Upper lobe of left lung (tissue), 6 donors: ENCODE measurements around the gene C1orf232. TPM values are rescaled to one million over a fixed set of nuclear protein-coding genes. Genes with fewer than 3 reads are reported as not detected.
A peak's percentile ranks its signal among the peaks of the same experiment; 100 is the strongest.

Experiments
- ATAC-seq, 2 donors: fragments of 200-7000 bp; cut with Tn5 transposase; one replicate each; pipeline ENCODE4 v1.9.1; 2022; ENCODE audit warnings: mild to moderate bottlenecking in 2 of 2, moderate library complexity in 2 of 2; ENCODE audit not compliant: low FRiP score in 2 of 2
- DNase-seq, 2 donors: peaks; one replicate each; pipeline ENCODE4 v3.0.0-alpha.2; 2019 to 2020
- H3K27ac ChIP-seq, 4 donors: fragments of 200-600 bp; sonication (generic); one replicate each; pipeline ENCODE4 v1.5.1; 2016 to 2019
- H3K27me3 ChIP-seq, 4 donors: fragments of 200-600 bp; sonication (generic); one replicate each; pipeline ENCODE4 v1.5.1; 2017 to 2019
- H3K36me3 ChIP-seq, 4 donors: fragments of 200-600 bp; sonication (generic); one replicate each; pipeline ENCODE4 v1.5.1; 2016 to 2019
- H3K4me1 ChIP-seq, 4 donors: fragments of 200-600 bp; sonication (generic); one replicate each; pipeline ENCODE4 v1.5.1; 2018 to 2019
- H3K4me3 ChIP-seq, 4 donors: fragments of 200-600 bp; sonication (generic); one replicate each; pipeline ENCODE4 v1.5.1; 2017 to 2019; ENCODE audit warnings: mild to moderate bottlenecking in 2 of 4, moderate library complexity in 1 of 4
- H3K9me3 ChIP-seq, 4 donors: fragments of 200-600 bp; sonication (generic); one replicate each; pipeline ENCODE4 v1.5.1; 2018 to 2019
- CTCF ChIP-seq, 6 experiments: fragments of 450-650 bp in 4 of 6; fragments of 200-600 bp in 2 of 6; sonication (generic) in 2 of 6; IDR thresholded peaks; one replicate each; pipeline ENCODE4 v1.5.1; 2016 to 2019; ENCODE audit warnings: antibody characterized with exemption in 6 of 6
- EP300 ChIP-seq, 4 donors: sonication (generic); formaldehyde crosslinking; IDR thresholded peaks; one replicate each; pipeline ENCODE4 v1.5.1; 2017; ENCODE audit warnings: antibody characterized with exemption in 4 of 4, control low read depth in 2 of 4
- POLR2A ChIP-seq, 4 donors: fragments of 450-650 bp; IDR thresholded peaks; one replicate each; pipeline ENCODE4 v1.5.1; 2016 to 2017; ENCODE audit warnings: antibody characterized with exemption in 4 of 4, mild to moderate bottlenecking in 2 of 4
- POLR2AphosphoS5 ChIP-seq, 2 donors: sonication (generic); formaldehyde crosslinking; IDR thresholded peaks; one replicate each; pipeline ENCODE4 v1.5.1; 2017; ENCODE audit warnings: antibody characterized with exemption in 2 of 2
- WGBS, 2 donors: methylation state at CpG; one replicate each; pipeline ENCODE4 v1.1.5; 2017 to 2018; 5-methylcytosine and 5-hydroxymethylcytosine counted together
- total RNA-seq, 6 donors: library from RNA; depleted of rRNA in 4 of 6; stranded (reverse); fragments of >200 nt in 4 of 6; gene quantifications; one replicate each; pipeline versions ENCODE4 v1.1.0 to v1.2.1, GENCODE V29; 2016 to 2021
- donor health status: DM: no; HTN: no; CAD: no; lungs with moderate emphysema.
- donor health status: DM: no; HTN: yes; CAD: no; lungs with severe emphysema.

The C1orf232 gene
- total RNA-seq, 6 donors from 2014 or later, result not detected

DNA sequence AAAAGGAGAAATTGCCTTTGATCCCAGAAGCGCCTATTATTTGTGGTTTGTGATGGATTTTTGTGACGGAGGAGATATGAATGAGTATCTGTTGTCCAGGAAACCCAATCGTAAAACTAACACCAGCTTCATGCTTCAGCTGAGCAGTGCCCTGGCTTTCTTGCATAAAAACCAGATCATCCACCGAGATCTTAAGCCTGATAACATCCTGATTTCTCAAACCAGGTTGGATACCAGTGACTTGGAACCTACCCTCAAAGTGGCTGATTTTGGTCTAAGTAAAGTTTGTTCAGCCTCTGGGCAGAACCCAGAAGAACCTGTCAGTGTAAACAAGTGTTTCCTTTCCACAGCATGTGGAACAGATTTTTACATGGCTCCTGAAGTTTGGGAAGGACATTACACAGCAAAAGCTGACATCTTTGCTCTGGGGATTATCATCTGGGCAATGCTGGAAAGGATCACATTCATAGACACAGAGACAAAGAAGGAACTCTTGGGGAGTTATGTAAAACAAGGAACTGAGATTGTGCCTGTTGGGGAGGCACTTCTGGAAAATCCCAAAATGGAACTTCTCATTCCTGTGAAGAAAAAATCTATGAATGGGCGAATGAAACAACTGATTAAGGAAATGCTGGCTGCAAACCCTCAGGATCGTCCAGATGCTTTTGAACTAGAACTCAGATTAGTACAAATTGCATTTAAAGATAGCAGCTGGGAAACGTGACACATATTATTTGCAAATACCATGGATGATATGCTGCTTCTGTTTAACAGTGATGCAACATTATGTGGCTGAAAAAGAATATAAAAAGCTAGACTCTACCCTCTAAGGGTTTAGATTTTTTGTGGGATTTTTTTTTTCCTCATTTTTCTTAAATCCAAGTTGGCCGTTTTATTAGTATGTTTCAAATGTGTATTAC is 46.6 kb downstream of the C1orf232 start:
- ATAC-seq, result no peak
- 42 to 51% methylated on average over 8 of the region's 8 CpGs for WGBS, 2 donors

DNA sequence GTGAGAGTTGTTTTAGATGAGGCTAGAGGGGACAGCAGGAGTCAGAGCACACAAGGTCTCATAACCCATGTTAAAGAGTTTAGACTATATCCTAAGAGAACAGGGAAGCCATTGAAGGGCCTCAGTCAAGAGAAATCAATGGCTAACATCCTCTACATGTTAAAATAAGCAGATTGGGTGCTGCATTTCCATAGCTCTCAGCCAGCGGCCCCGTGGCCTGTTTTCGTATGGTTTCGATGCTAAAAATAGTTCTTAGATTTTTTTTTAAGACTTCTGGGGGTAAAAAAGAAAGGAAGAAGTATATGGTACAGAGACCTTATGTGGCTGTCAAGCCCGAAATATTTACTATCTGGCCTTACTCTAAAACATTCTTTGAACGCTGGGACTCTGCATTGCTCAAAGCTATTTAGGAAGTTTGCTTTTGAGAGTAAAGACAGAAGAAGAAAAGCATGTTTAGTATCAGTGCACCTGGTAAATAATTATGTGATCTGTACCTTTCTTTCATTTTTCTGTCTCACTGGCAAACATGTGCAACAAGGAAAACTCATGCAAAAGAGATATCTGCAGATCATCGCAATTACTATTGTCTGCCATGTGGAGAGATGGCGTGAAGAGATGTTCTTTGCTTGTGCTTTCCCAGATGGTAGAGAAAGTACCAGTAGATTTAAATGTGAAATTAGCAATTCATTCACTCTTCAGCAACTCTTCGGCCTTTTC is 48.7 kb downstream of the C1orf232 start:
- WGBS, 2 donors, result 68 to 80% methylated on average over 8 to 9 of the region's 9 CpGs
- no peak overlapping the region for H3K4me3 ChIP-seq
- peak overlapping the region in 1 of 4 donors; percentile 14 for H3K27ac ChIP-seq
- TF ChIP-seq EP300 (IDR thresholded peaks at IDR 0.05), result no peak
- no peak for TF ChIP-seq CTCF (IDR thresholded peaks at IDR 0.05)
- TF ChIP-seq POLR2AphosphoS5 (IDR thresholded peaks at IDR 0.05), result no peak
- TF ChIP-seq POLR2A (IDR thresholded peaks at IDR 0.05), result no peak
- no peak for DNase-seq
- peaks cover 0 to 32% (median 5%) of the 10 kb centered on the region in 4 donors for H3K36me3 ChIP-seq
- no peaks in the 10 kb centered on the region for H3K27me3 ChIP-seq
- H3K4me1 ChIP-seq, result peaks cover 24 to 37% (median 30%) of the 10 kb centered on the region in 4 donors
- ATAC-seq, result no peak
- no peaks in the 10 kb centered on the region for H3K9me3 ChIP-seq

More for the DNA sequence above, 46.6 kb downstream of the C1orf232 start:
- Histone ChIP-seq H3K4me3 (no peak overlapping the region), H3K4me1 (peaks cover 25 to 52% (median 40%) of the 10 kb centered on the region in 4 donors), H3K9me3 (no peaks in the 10 kb centered on the region), H3K27me3 (no peaks in the 10 kb centered on the region), H3K27ac (peak overlapping the region; percentile 0 to 71 (median 39)), H3K36me3 (peaks cover 0 to 23% (median 5%) of the 10 kb centered on the region in 4 donors)
- TF ChIP-seq EP300 (IDR thresholded peaks at IDR 0.05) (no peak), POLR2AphosphoS5 (IDR thresholded peaks at IDR 0.05) (no peak)
- no peak for DNase-seq

- ATAC-seq (no peak), DNase-seq (no peak)
- peaks cover 25 to 40% (median 30%) of the 10 kb centered on the region in 4 donors for H3K4me1 ChIP-seq
- no peaks in the 10 kb centered on the region for H3K27me3 ChIP-seq
- WGBS, 2 donors, result 63 to 64% methylated on average over 12 of the region's 12 CpGs
- H3K27ac ChIP-seq, result peak overlapping the region in 3 of 4 donors; percentile 32 to 65 (median 34)
- TF ChIP-seq EP300 (IDR thresholded peaks at IDR 0.05) (peak in 1 of 4 donors; percentile 46), POLR2AphosphoS5 (IDR thresholded peaks at IDR 0.05) (no peak), POLR2A (IDR thresholded peaks at IDR 0.05) (peak in 1 of 4 donors; percentile 23), CTCF (IDR thresholded peaks at IDR 0.05) (peak in 1 of 6 experiments; percentile 6)
- H3K4me3 ChIP-seq, result no peak overlapping the region
- H3K36me3 ChIP-seq, result peaks cover 0 to 27% (median 5%) of the 10 kb centered on the region in 4 donors
- H3K9me3 ChIP-seq, result no peaks in the 10 kb centered on the region
Measured at GRCh38 chr1:26114165-26114927, 54.4 kb downstream of the C1orf232 start.

Other genes starting within 250 kb of the C1orf232 start
- gene PAFAH2, start 170.9 kb downstream of the C1orf232 start, total RNA-seq, result 10 to 100 TPM; 12.6 to 20.1 (median 15.1) TPM
- under 1 TPM in 3 of 6 donors, not detected in 3; under 0.01 to 0.24 (median 0.20) TPM for gene EXTL1, start 147.2 kb downstream of the C1orf232 start, total RNA-seq
- gene SLC30A2, start 122.8 kb downstream of the C1orf232 start, total RNA-seq, result under 1 TPM in 3 of 6 donors, not detected in 3; 0.09 to 0.27 (median 0.15) TPM
- gene TRIM63, start 101.3 kb downstream of the C1orf232 start, total RNA-seq, result under 1 TPM in 3 of 6 donors, not detected in 3; 0.26 to 0.61 (median 0.34) TPM
- gene PDIK1L, start 57.1 kb downstream of the C1orf232 start, total RNA-seq, result 10 to 100 TPM in 2 of 6 donors, 1 to 10 TPM in 4; 1.7 to 12.0 (median 8.8) TPM
- gene FAM110D, start 9.9 kb downstream of the C1orf232 start, total RNA-seq, result 1 to 10 TPM; 1.0 to 6.7 (median 4.7) TPM
- gene ZNF593, start 945 bp upstream of the C1orf232 start, total RNA-seq, result 10 to 100 TPM in 5 of 6 donors, 1 to 10 TPM in 1; 9.8 to 46.5 (median 29.2) TPM
- not detected for gene ZNF593OS, start 2.9 kb upstream of the C1orf232 start, total RNA-seq
- 10 to 100 TPM; 20.4 to 98.5 (median 43.1) TPM for gene CNKSR1, start 8.5 kb upstream of the C1orf232 start, total RNA-seq
- not detected for gene CATSPER4, start 21.6 kb upstream of the C1orf232 start, total RNA-seq
- gene CEP85, start 65.2 kb upstream of the C1orf232 start, total RNA-seq, result 10 to 100 TPM; 10.1 to 16.8 (median 10.7) TPM
- 100 to 1,000 TPM in 4 of 6 donors, 10 to 100 TPM in 2; 39.1 to 271 (median 156) TPM for gene SH3BGRL3, start 111.1 kb upstream of the C1orf232 start, total RNA-seq
- gene UBXN11, start 137.7 kb upstream of the C1orf232 start, total RNA-seq, result 100 to 1,000 TPM in 2 of 6 donors, 10 to 100 TPM in 4; 25.7 to 194 (median 62.5) TPM
- 100 to 1,000 TPM in 5 of 6 donors, 10 to 100 TPM in 1; 74.4 to 437 (median 172) TPM for gene CD52, start 149.0 kb upstream of the C1orf232 start, total RNA-seq
- 10 to 100 TPM in 3 of 6 donors, 1 to 10 TPM in 2, under 1 TPM in 1; 0.59 to 25.2 (median 11.1) TPM for gene CRYBG2, start 185.2 kb upstream of the C1orf232 start, total RNA-seq
- gene ZNF683, start 203.8 kb upstream of the C1orf232 start, total RNA-seq, result 1 to 10 TPM in 2 of 6 donors, under 1 TPM in 3, not detected in 1; 0.30 to 1.3 (median 0.72) TPM
- 1 to 10 TPM in 2 of 6 donors, not detected in 4; 1.2 to 1.4 TPM for gene LIN28A, start 241.9 kb upstream of the C1orf232 start, total RNA-seq